Measurements from ENCODE around the gene SPATA25.

Gene SPATA25

DNA sequence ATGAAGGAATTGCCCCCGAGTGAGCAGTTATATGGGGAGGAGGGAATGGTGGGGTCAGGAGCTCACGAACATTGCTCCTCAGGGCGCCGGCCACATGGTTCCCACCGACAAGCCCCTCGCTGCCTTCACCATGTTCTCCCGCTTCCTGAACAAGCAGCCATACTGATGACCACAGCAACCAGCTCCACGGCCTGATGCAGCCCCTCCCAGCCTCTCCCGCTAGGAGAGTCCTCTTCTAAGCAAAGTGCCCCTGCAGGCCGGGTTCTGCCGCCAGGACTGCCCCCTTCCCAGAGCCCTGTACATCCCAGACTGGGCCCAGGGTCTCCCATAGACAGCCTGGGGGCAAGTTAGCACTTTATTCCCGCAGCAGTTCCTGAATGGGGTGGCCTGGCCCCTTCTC lies 10.9 kb upstream of the SPATA25 start:
- Histone ChIP-seq H3K79me2 (ENCODE audit: low read length) (no peaks in the 10 kb centered on the region), H3K9ac (ENCODE audit: low read length) (no peak overlapping the region), H3K36me3 (replicated peaks; ENCODE audit: low read depth, low read length) (peaks cover 18% of the 10 kb centered on the region), H3K4me1 (ENCODE audit: low read length) (no peaks in the 10 kb centered on the region), H2AFZ (ENCODE audit: low read depth, low read length) (no peak overlapping the region), H3K4me2 (ENCODE audit: low read length) (no peak overlapping the region), H3K4me3 (ENCODE audit: low read length) (no peak overlapping the region), H3K27me3 (ENCODE audit: low read depth, low read length) (no peaks in the 10 kb centered on the region), H3K9me3 (ENCODE audit: insufficient read depth, low read length) (no peaks in the 10 kb centered on the region), H3K27ac (ENCODE audit: low read length) (no peak overlapping the region), H4K20me1 (ENCODE audit: insufficient read depth, low read length) (no peaks in the 10 kb centered on the region)
- TF ChIP-seq EZH2phosphoT487 (IDR thresholded peaks at IDR 0.05; ENCODE audit: low read depth) = no peak
- no peak for TF ChIP-seq CTCF (IDR thresholded peaks at IDR 0.05; ENCODE audit: low read depth, low read length)

DNA sequence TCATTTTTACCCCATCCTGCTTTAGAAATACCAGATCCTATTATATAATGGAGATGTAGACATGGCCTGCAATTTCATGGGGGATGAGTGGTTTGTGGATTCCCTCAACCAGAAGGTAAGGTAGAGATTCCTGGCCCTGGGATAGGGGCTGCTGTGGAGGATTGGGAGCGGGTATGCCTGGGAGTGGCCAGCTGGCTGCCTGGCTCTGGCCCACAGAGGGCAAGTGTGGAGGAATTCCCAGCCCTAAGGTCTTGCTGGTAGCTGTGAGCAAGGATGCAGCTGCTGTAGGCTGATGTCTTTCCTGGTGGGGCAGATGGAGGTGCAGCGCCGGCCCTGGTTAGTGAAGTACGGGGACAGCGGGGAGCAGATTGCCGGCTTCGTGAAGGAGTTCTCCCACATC lies 10.3 kb upstream of the SPATA25 start:
- Histone ChIP-seq H3K9me3 (ENCODE audit: insufficient read depth, low read length) (no peaks in the 10 kb centered on the region), H3K79me2 (ENCODE audit: low read length) (no peaks in the 10 kb centered on the region), H3K36me3 (replicated peaks; ENCODE audit: low read depth, low read length) (peaks cover 18% of the 10 kb centered on the region), H3K27ac (ENCODE audit: low read length) (no peak overlapping the region), H3K9ac (ENCODE audit: low read length) (no peak overlapping the region), H3K4me3 (ENCODE audit: low read length) (no peak overlapping the region), H3K27me3 (ENCODE audit: low read depth, low read length) (no peaks in the 10 kb centered on the region), H3K4me2 (ENCODE audit: low read length) (no peak overlapping the region), H3K4me1 (ENCODE audit: low read length) (no peaks in the 10 kb centered on the region), H2AFZ (ENCODE audit: low read depth, low read length) (no peak overlapping the region), H4K20me1 (ENCODE audit: insufficient read depth, low read length) (no peaks in the 10 kb centered on the region)
- TF ChIP-seq CTCF (IDR thresholded peaks at IDR 0.05; ENCODE audit: low read depth, low read length) (no peak), EZH2phosphoT487 (IDR thresholded peaks at IDR 0.05; ENCODE audit: low read depth) (no peak)

DNA sequence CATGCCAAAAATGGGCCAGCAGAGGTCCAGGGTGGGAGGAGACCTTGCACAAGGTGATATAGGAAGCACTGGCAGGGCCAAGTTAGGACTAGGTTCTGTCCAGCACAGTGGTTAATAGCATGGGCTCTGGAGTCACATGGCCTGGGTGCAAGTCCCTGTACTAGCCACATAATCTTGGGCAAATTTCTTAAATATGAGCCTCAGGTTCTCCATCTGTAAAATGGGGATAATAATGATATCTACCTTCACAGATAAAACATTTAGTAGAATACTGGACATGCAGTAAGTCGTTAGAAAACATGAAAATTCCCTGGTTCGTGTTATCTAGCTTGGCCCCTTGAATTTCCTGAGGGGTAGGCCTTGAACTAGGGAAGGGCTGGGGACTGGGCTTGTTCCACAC lies 9.9 kb upstream of the SPATA25 start:
- H3K36me3 ChIP-seq (replicated peaks; ENCODE audit: low read depth, low read length) = peaks cover 18% of the 10 kb centered on the region
- no peak overlapping the region for H3K4me2 ChIP-seq (ENCODE audit: low read length)
- no peaks in the 10 kb centered on the region; the same call in 1 of the 2 replicates for H3K4me1 ChIP-seq (ENCODE audit: low read length)
- H3K27ac ChIP-seq (ENCODE audit: low read length) = no peak overlapping the region
- H3K4me3 ChIP-seq (ENCODE audit: low read length) = no peak overlapping the region
- TF ChIP-seq CTCF (IDR thresholded peaks at IDR 0.05; ENCODE audit: low read depth, low read length) = no peak
- no peak for TF ChIP-seq EZH2phosphoT487 (IDR thresholded peaks at IDR 0.05; ENCODE audit: low read depth)
- no peaks in the 10 kb centered on the region for H3K27me3 ChIP-seq (ENCODE audit: low read depth, low read length)
- no peak overlapping the region for H2AFZ ChIP-seq (ENCODE audit: low read depth, low read length)
- no peaks in the 10 kb centered on the region for H3K9me3 ChIP-seq (ENCODE audit: insufficient read depth, low read length)
- H3K79me2 ChIP-seq (ENCODE audit: low read length) = no peaks in the 10 kb centered on the region
- H4K20me1 ChIP-seq (ENCODE audit: insufficient read depth, low read length) = no peaks in the 10 kb centered on the region
- no peak overlapping the region for H3K9ac ChIP-seq (ENCODE audit: low read length)

DNA sequence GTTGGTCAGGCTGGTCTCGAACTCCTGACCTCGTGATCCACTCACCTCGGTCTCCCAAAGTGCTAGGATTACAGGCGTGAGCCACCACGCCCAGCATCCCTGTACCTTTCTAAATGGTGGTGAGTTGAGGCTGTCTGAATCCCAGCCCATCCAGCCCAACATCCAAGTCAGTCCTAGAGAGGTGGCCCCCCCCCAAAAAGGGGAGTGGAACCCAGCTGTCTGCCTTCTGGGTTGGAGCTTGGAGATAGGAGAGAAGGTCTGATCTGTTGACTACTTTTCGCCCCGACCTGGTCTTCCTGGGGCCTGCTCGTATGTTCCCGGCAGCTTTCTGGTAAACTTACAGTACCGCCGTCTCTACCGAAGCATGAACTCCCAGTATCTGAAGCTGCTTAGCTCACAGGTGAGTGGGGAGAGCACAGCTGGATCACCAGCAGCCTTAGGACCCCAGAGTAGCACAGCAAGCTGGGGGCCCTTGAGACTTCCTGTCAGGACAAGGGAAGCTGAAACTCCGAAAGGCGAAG lies 9.3 kb upstream of the SPATA25 start:
- Histone ChIP-seq H3K79me2 (ENCODE audit: low read length) (no peaks in the 10 kb centered on the region), H3K27me3 (ENCODE audit: low read depth, low read length) (no peaks in the 10 kb centered on the region), H3K4me1 (ENCODE audit: low read length) (peaks cover 6% of the 10 kb centered on the region), H4K20me1 (ENCODE audit: insufficient read depth, low read length) (no peaks in the 10 kb centered on the region), H3K9me3 (ENCODE audit: insufficient read depth, low read length) (no peaks in the 10 kb centered on the region), H3K4me3 (ENCODE audit: low read length) (no peak overlapping the region), H3K36me3 (replicated peaks; ENCODE audit: low read depth, low read length) (peaks cover 18% of the 10 kb centered on the region), H2AFZ (ENCODE audit: low read depth, low read length) (no peak overlapping the region), H3K27ac (ENCODE audit: low read length) (no peak overlapping the region), H3K4me2 (ENCODE audit: low read length) (no peak overlapping the region), H3K9ac (ENCODE audit: low read length) (no peak overlapping the region)
- no peak for TF ChIP-seq EZH2phosphoT487 (IDR thresholded peaks at IDR 0.05; ENCODE audit: low read depth)
- TF ChIP-seq CTCF (IDR thresholded peaks at IDR 0.05; ENCODE audit: low read depth, low read length) = no peak

Data from OCI-LY3 (cell line).